ENCODE data around the gene PLPPR2. TPM values are rescaled to one million over a fixed set of nuclear protein-coding genes. Genes with fewer than 3 reads are reported as not detected.
A peak's percentile ranks its signal among the peaks of the same experiment; 100 is the strongest.
"Not testable (repeated sequence)": the region's sequence is repeated elsewhere in the genome, so short reads cannot be mapped to it uniquely, and the experiment has no call there.

The PLPPR2 gene
- total and polyA plus RNA-seq, 12 donors: 4.1 to 19.8 (median 10.6) TPM

DNA sequence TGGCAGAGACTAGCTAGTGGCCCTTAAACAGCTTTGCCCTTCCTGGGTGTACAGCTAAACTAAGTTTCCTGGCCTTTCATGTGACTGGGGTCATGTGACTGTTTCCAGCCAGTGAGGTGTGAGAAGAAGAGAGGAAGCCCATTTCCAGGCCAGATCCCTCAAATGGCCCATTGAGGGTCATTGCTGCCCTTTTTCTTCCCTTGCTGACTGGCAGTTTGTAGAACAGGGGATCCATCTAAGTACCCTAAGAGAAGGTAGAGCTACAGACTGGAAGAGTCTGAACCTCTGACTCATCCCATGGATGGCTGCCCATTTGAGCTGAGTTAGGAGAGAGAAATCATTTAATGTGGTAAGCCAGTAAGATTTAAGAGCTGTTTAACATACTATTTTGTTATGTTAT is 22.0 kb downstream of the PLPPR2 start:
- peaks cover 0 to 13% (median 0%) of the 10 kb centered on the region in 9 donors for H3K36me3 ChIP-seq
- intact Hi-C loops (cut with DNase I): loop anchor here in 3 of 10 donors (5.0 to 10.0 kb wide), 4 partner anchors 70 to 218 kb away; partner anchors contain the start of genes TSPAN16 (in 1 of the 3) and ZNF627 (in 1 of the 3)
- TF ChIP-seq, protein P1, sequence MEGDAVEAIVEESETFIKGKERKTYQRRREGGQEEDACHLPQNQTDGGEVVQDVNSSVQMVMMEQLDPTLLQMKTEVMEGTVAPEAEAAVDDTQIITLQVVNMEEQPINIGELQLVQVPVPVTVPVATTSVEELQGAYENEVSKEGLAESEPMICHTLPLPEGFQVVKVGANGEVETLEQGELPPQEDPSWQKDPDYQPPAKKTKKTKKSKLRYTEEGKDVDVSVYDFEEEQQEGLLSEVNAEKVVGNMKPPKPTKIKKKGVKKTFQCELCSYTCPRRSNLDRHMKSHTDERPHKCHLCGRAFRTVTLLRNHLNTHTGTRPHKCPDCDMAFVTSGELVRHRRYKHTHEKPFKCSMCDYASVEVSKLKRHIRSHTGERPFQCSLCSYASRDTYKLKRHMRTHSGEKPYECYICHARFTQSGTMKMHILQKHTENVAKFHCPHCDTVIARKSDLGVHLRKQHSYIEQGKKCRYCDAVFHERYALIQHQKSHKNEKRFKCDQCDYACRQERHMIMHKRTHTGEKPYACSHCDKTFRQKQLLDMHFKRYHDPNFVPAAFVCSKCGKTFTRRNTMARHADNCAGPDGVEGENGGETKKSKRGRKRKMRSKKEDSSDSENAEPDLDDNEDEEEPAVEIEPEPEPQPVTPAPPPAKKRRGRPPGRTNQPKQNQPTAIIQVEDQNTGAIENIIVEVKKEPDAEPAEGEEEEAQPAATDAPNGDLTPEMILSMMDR (IDR thresholded peaks at IDR 0.05): no peak
- no peaks in the 10 kb centered on the region for H3K9me3 ChIP-seq
- H3K4me3 ChIP-seq: no peak overlapping the region
- ATAC-seq (no peak), DNase-seq (no peak)
- H3K27ac ChIP-seq: peak overlapping the region in 4 of 10 donors; percentile 10 to 95 (median 68)
- peaks cover 0 to 5% (median 0%) of the 10 kb centered on the region in 7 donors for H3K27me3 ChIP-seq
- peaks cover 9 to 64% (median 48%) of the 10 kb centered on the region in 9 donors for H3K4me1 ChIP-seq

DNA sequence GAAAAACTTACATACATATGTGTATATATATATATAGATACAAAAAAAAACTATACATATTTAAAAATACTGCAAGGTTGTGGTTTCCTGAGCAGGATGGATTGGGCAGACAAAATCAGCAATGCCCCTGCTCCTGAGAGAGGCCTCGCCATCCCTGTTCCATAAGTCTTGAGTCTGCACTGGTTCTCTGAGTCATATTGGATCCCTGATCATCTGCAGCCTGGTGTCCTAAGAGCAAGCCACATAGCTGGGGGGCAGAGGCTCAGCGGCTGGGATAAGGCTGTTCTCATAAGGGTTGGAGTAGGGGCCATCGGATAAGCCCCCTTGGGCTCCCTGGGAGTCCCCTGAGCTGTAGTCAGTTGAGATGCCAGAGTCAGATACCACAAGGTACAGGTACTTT is 22.5 kb downstream of the PLPPR2 start:
- H3K27ac ChIP-seq: peak overlapping the region in 2 of 10 donors; percentile 10 to 94

DNA sequence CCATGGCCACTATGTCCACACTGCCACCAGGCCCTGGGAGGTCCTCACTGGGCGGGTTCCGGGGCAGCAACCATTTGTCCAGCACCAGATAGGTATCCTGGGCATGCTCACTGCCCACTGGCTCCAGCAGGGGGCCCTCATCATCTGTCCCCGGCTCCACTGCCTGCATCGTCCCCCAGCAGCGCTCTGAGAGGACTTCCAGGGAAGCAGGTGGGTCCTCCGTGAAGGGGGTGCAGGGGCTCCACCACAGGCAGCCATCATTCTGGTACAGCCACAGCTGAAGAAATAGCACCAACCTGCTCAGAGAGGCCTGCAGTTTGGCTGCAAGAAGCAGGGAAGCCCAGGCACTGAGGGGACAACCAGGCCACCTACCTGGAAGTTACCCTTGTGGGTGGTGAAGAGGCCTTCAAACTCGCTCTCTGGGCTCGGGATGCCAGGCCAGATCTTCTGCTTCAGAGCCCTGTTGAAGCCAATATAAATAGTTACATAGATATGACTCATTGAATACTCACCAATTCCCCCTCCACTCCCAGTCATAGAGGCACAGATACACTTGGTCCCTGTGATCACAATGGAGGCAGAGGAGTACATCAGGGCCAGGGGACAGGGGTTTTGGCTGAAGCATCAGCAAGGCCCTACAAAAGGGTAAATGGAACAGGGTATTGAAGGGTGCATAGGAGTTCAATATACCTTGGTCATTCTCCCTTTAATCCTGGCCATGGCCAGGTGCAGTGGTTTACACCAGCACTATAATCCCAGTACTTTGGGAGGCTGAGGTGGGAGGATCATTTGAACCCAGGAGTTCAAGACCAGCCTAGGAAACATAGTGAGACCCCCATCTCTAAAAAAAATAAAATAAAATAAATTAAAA is 23.3 kb downstream of the PLPPR2 start:
- H3K4me1 ChIP-seq: peaks cover 14 to 77% (median 57%) of the 10 kb centered on the region in 9 donors
- H3K36me3 ChIP-seq: peaks cover 0 to 13% (median 0%) of the 10 kb centered on the region in 9 donors
- H3K27ac ChIP-seq: peak overlapping the region in 2 of 10 donors; percentile 48 to 94
- no peak for ATAC-seq
- WGBS, 2 donors: 48 to 58% methylated on average over 8 of the region's 8 CpGs
- DNase-seq: peak; percentile 43 to 56
- H3K27me3 ChIP-seq: peaks cover 0 to 17% (median 9%) of the 10 kb centered on the region in 7 donors
- TF ChIP-seq, protein P1 (IDR thresholded peaks at IDR 0.05): peak; percentile 5 to 64 (median 54)
- no peak overlapping the region for H3K4me3 ChIP-seq
- intact Hi-C loops (cut with DNase I): loop anchor here in 3 of 10 donors (5.0 to 10.0 kb wide), 4 partner anchors 69 to 216 kb away; partner anchors contain the start of genes TSPAN16 (in 1 of the 3) and ZNF627 (in 1 of the 3)
- H3K9me3 ChIP-seq: no peaks in the 10 kb centered on the region

More for the DNA sequence above, 22.5 kb downstream of the PLPPR2 start:
- ATAC-seq: no peak
- Histone ChIP-seq H3K4me1 (peaks cover 9 to 69% (median 49%) of the 10 kb centered on the region in 9 donors), H3K9me3 (no peaks in the 10 kb centered on the region), H3K36me3 (peaks cover 0 to 13% (median 0%) of the 10 kb centered on the region in 9 donors), H3K4me3 (no peak overlapping the region), H3K27me3 (peaks cover 0 to 11% (median 3%) of the 10 kb centered on the region in 7 donors)
- TF ChIP-seq, protein P1 (IDR thresholded peaks at IDR 0.05): no peak
- intact Hi-C loops (cut with DNase I): loop anchor here in 3 of 10 donors (5.0 to 10.0 kb wide), 4 partner anchors 70 to 217 kb away; partner anchors contain the start of genes TSPAN16 (in 1 of the 3) and ZNF627 (in 1 of the 3)
- no peak for DNase-seq
- 95 to 97% methylated on average over 3 of the region's 3 CpGs for WGBS, 2 donors

DNA sequence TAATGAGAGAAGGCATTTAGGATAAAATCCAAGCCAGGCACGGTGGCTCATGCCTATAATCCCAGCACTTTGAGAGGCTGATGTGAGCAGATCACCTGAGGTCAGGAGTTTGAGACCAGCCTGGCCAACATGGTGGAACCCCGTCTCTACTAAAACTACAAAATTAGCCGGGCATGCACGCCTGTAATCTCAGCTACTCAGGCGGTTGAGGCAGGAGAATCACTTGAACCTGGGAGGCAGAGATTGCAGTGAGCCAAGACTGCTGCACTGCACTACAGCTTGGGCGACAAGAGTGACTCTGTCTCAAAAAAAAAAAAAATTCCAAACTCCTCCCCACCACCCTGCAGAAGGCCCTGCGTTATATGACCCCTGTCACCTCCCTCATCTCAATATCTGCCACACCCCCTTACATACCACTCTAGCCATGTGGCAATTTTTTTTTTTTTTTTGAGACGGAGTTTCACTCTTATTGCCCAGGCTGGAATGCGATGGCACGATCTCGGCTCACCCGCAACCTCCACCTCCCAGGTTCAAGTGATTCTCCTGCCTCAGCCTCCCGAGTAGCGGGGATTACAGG is 24.1 kb downstream of the PLPPR2 start:
- ATAC-seq, DNase-seq, H3K27ac ChIP-seq, H3K4me3 ChIP-seq, H3K9me3 ChIP-seq: not testable (repeated sequence)
- Histone ChIP-seq H3K36me3 (peaks cover 0 to 13% (median 0%) of the 10 kb centered on the region in 9 donors), H3K4me1 (peaks cover 20 to 78% (median 58%) of the 10 kb centered on the region in 9 donors), H3K27me3 (peaks cover 0 to 24% (median 9%) of the 10 kb centered on the region in 7 donors)
- intact Hi-C loops (cut with DNase I): loop anchor here in 3 of 10 donors (5.0 to 10.0 kb wide), 4 partner anchors 68 to 215 kb away; partner anchors contain the start of genes TSPAN16 (in 1 of the 3) and ZNF627 (in 1 of the 3)
- WGBS, 2 donors: 91% methylated on average over 14 of the region's 14 CpGs
